Smooth muscle cell (in vitro differentiated cells): ENCODE data around the gene ABCC1. TPM values are rescaled to one million over a fixed set of nuclear protein-coding genes. Genes with fewer than 3 reads are reported as not detected.

Experiments used
- DNase-seq: peaks from one replicate; lab custom pipeline; 2025; ENCODE audit not compliant: unreplicated experiment; lab: John Stamatoyannopoulos, UW
- H2AFZ ChIP-seq: fragments of 200-600 bp; sonication (generic); 2 replicates; pipeline ENCODE4 v1.6.0; 2016; ENCODE audit warnings: antibody characterized with exemption, low read depth, mild to moderate bottlenecking
- H3F3A ChIP-seq: fragments of 200-600 bp; sonication (generic); 2 replicates; pipeline ENCODE4 v1.6.0; 2017; ENCODE audit warnings: antibody characterized with exemption, low read depth
- H3K27ac ChIP-seq: fragments of 200-600 bp; sonication (generic); 2 replicates; pipeline ENCODE4 v1.5.1; 2016; ENCODE audit warnings: low read depth, mild to moderate bottlenecking
- H3K27me3 ChIP-seq: fragments of 200-600 bp; sonication (generic); 2 replicates; pipeline ENCODE4 v1.6.1; 2016; ENCODE audit warnings: low read depth, mild to moderate bottlenecking
- H3K36me3 ChIP-seq: fragments of 200-600 bp; sonication (generic); 2 replicates; pipeline ENCODE4 v1.5.1; 2016; ENCODE audit warnings: low read depth
- H3K4me1 ChIP-seq: fragments of 200-600 bp; sonication (generic); 2 replicates; pipeline ENCODE4 v1.5.1; 2016; ENCODE audit warnings: low read depth
- H3K4me2 ChIP-seq: fragments of 200-600 bp; sonication (generic); 2 replicates; pipeline ENCODE4 v1.6.0; 2016; ENCODE audit warnings: mild to moderate bottlenecking
- H3K4me3 ChIP-seq: fragments of 200-600 bp; sonication (generic); 2 replicates; pipeline ENCODE4 v1.5.1; 2016; ENCODE audit warnings: mild to moderate bottlenecking
- H3K79me2 ChIP-seq: fragments of 200-600 bp; sonication (generic); 2 replicates; pipeline ENCODE4 v1.6.0; 2016; ENCODE audit warnings: low read depth, mild to moderate bottlenecking
- H3K9ac ChIP-seq: fragments of 200-600 bp; sonication (generic); 2 replicates; pipeline ENCODE4 v1.6.0; 2016; ENCODE audit warnings: low read depth
- H3K9me3 ChIP-seq: fragments of 200-600 bp; sonication (generic); replicated peaks from 2 replicates; pipeline ENCODE4 v1.5.1; 2016; ENCODE audit warnings: low read depth
- H4K20me1 ChIP-seq: fragments of 200-600 bp; sonication (generic); 2 replicates; pipeline ENCODE4 v1.6.0; 2016; ENCODE audit warnings: low read depth
- WGBS: methylation state at CpG from one replicate; pipeline ENCODE4 v1.1.7; 2016; ENCODE audit warnings: low lambda C conversion rate; 5-methylcytosine and 5-hydroxymethylcytosine counted together
- polyA plus RNA-seq: library from polyadenylated mRNA; unstranded; fragments of >200 nt; fragmentation: Nextera tagmentation; extraction: Ambion mirVana; gene quantifications from 2 replicates; pipeline ENCODE4 v1.2.1, GENCODE V29; 2016
- total RNA-seq: library from RNA; depleted of rRNA; stranded (reverse); fragments of >200 nt; gene quantifications from 2 replicates; pipeline ENCODE4 v1.2.3, GENCODE V29; 2014
- TF ChIP-seq, protein P1 (sequence below): fragments of 200-600 bp; sonication (generic); IDR thresholded peaks from 2 replicates; pipeline ENCODE4 v1.5.1; 2017; ENCODE audit warnings: borderline replicate concordance, mild to moderate bottlenecking, antibody characterized with exemption; ENCODE audit not compliant: insufficient read depth, poor library complexity, severe bottlenecking

ABCC1 gene
- total and polyA plus RNA-seq, 2 experiments from 2014 or later = 10.2 to 22.7 TPM

DNA sequence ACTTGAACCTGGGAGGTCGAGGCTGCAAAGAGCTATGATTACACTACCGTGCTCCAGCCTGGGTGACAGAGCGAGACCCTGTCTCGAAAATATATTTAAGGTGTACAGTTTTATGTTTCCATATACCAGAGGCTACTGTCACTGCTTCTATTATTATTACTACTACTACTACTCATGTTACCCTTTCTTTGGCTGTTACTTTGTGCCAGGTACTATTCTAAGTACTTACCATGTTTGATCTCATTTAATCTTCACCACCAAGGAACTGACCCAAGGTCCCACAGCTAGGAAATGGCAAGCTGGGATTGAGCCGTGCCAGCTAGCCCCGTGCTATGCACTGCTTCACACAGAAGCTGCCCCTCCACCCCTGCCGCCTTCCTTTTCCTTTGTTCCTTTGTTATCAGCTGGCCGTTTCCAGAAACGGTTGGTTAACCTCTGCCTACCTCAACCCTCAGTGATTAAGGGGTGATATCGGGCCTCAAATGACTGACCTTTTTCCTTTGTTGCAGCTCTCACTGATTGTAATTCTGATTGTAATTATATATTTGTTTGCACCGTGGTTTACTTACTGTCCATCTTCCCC, 78.4 kb downstream of the ABCC1 start:
- no peak overlapping the region for H3K9ac ChIP-seq
- no peak overlapping the region for H3K27ac ChIP-seq
- H4K20me1 ChIP-seq = no peaks in the 10 kb centered on the region
- no peaks in the 10 kb centered on the region for H3K9me3 ChIP-seq
- no peak overlapping the region for H3K4me2 ChIP-seq
- no peak for DNase-seq
- no peaks in the 10 kb centered on the region for H3K4me1 ChIP-seq
- TF ChIP-seq, protein P1, sequence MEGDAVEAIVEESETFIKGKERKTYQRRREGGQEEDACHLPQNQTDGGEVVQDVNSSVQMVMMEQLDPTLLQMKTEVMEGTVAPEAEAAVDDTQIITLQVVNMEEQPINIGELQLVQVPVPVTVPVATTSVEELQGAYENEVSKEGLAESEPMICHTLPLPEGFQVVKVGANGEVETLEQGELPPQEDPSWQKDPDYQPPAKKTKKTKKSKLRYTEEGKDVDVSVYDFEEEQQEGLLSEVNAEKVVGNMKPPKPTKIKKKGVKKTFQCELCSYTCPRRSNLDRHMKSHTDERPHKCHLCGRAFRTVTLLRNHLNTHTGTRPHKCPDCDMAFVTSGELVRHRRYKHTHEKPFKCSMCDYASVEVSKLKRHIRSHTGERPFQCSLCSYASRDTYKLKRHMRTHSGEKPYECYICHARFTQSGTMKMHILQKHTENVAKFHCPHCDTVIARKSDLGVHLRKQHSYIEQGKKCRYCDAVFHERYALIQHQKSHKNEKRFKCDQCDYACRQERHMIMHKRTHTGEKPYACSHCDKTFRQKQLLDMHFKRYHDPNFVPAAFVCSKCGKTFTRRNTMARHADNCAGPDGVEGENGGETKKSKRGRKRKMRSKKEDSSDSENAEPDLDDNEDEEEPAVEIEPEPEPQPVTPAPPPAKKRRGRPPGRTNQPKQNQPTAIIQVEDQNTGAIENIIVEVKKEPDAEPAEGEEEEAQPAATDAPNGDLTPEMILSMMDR = no peak
- no peak overlapping the region for H2AFZ ChIP-seq
- no peak overlapping the region for H3K4me3 ChIP-seq
- H3F3A ChIP-seq = no peaks in the 10 kb centered on the region
- H3K79me2 ChIP-seq = no peaks in the 10 kb centered on the region
- H3K36me3 ChIP-seq = no peaks in the 10 kb centered on the region
- 92% methylated on average over 11 of the region's 11 CpGs for WGBS
- H3K27me3 ChIP-seq = no peaks in the 10 kb centered on the region

DNA sequence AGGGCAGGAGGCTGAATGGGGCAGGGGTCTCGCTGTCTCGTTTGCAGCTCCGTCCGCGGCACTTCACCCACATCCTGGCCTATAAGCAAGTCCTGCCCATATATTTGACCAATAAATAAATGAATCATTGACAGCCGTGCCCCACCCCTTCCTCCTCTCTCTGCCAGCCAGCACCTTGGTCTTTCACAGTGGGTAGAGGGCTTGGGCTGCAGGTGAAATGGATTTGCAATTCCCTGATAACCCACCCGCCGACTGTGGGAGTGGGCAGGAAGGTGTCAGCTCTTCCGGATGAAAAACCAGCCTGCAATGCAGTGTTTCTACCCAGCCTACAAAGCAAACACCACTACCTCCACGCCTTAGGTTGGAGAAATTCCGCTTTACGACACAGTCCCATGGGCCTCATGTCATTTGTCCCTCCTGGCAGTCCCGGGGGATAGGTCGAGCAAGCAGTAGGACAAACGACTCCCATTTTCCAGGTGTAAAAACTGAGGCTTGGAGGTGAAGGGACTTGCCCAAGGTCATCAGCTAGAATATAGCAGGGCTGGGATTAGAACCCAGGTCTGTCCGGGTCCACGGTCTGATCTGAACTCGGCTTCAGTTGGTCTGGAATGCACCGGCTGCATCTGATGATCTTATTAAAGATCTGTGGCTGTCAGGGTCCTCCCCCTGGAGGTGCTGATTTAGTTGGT, 79.0 kb downstream of the ABCC1 start:
- Histone ChIP-seq H2AFZ (no peak overlapping the region), H3K4me2 (no peak overlapping the region), H3F3A (no peaks in the 10 kb centered on the region), H3K9me3 (no peaks in the 10 kb centered on the region), H3K79me2 (no peaks in the 10 kb centered on the region), H3K27me3 (no peaks in the 10 kb centered on the region), H3K27ac (no peak overlapping the region), H4K20me1 (no peaks in the 10 kb centered on the region), H3K36me3 (no peaks in the 10 kb centered on the region), H3K9ac (no peak overlapping the region), H3K4me3 (no peak overlapping the region), H3K4me1 (no peaks in the 10 kb centered on the region)
- 90% methylated on average over 19 of the region's 19 CpGs for WGBS
- DNase-seq = no peak
- TF ChIP-seq, protein P1 = no peak

DNA sequence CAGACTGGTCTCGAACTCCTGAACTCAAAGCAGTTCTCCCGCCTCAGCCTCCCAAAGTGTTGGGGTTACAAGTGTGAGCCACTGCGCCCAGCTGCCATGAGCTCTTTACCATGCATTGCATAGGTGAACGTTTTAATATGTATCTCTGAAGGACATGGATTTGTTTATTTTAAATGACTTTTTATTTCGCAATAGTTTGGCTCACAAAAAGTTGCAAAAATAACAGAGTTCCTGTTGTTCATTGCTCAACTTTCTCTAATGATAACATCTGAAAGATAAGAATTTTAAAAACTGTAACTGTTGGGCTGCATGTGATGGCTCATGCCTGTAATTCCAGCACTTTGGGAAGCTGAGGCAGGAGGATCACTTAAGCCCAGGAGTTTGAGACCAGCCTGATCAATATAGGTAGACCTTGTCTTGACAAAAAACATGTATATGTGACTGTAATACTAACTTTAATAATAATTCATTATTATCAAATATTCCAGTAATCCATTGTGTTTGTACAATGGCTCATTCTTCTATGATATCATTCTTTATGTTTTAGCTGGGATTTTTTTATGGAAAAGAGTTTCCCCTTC, 80.1 kb downstream of the ABCC1 start:
- H4K20me1 ChIP-seq = no peaks in the 10 kb centered on the region
- H3K27me3 ChIP-seq = no peaks in the 10 kb centered on the region
- TF ChIP-seq, protein P1 = no peak
- no peak overlapping the region for H3K4me3 ChIP-seq
- H3K36me3 ChIP-seq = no peaks in the 10 kb centered on the region
- no peaks in the 10 kb centered on the region for H3K9me3 ChIP-seq
- H3K4me1 ChIP-seq = no peaks in the 10 kb centered on the region
- no peaks in the 10 kb centered on the region for H3F3A ChIP-seq
- no peak overlapping the region for H3K9ac ChIP-seq
- H3K27ac ChIP-seq = no peak overlapping the region
- H2AFZ ChIP-seq = no peak overlapping the region
- DNase-seq = no peak
- no peaks in the 10 kb centered on the region for H3K79me2 ChIP-seq
- no peak overlapping the region for H3K4me2 ChIP-seq
- WGBS = 87% methylated on average over 5 of the region's 5 CpGs
